ENCODE results near the gene MAGEA11.
"Not testable (repeated sequence)": the region's sequence is repeated elsewhere in the genome, so short reads cannot be mapped to it uniquely, and the experiment has no call there.

GRCh38 chrX:149742269-149742668 lies 30.4 kb downstream of the MAGEA11 start:
- not testable (repeated sequence) for TF ChIP-seq CTCF (conservative IDR thresholded peaks at IDR 0.05; ENCODE audit: low read depth in 2 of 2); EZH2phosphoT487 (IDR thresholded peaks at IDR 0.05; ENCODE audit: unreplicated experiment); REST (IDR thresholded peaks at IDR 0.05; ENCODE audit: unreplicated experiment); EZH2 (IDR thresholded peaks at IDR 0.05; ENCODE audit: low read depth, unreplicated experiment); POLR2AphosphoS5 (IDR thresholded peaks at IDR 0.05; ENCODE audit: low read depth); JUNB (IDR thresholded peaks at IDR 0.05; ENCODE audit: unreplicated experiment); CREB1 (CRISPR knock-in tag; IDR thresholded peaks at IDR 0.05; ENCODE audit: low read depth); NANOG (IDR thresholded peaks at IDR 0.05; ENCODE audit: borderline replicate concordance)

All from GM23338 (cell line).